ENCODE results near the gene COLEC11.

GRCh38 chr2:3586220-3586619, 8.7 kb upstream of the COLEC11 start:
- TF ChIP-seq ZFP30 (CRISPR knock-in tag; IDR thresholded peaks at IDR 0.05), result no peak
- TF ChIP-seq RARB (CRISPR knock-in tag; IDR thresholded peaks at IDR 0.05), result no peak
- TF ChIP-seq, protein P1, sequence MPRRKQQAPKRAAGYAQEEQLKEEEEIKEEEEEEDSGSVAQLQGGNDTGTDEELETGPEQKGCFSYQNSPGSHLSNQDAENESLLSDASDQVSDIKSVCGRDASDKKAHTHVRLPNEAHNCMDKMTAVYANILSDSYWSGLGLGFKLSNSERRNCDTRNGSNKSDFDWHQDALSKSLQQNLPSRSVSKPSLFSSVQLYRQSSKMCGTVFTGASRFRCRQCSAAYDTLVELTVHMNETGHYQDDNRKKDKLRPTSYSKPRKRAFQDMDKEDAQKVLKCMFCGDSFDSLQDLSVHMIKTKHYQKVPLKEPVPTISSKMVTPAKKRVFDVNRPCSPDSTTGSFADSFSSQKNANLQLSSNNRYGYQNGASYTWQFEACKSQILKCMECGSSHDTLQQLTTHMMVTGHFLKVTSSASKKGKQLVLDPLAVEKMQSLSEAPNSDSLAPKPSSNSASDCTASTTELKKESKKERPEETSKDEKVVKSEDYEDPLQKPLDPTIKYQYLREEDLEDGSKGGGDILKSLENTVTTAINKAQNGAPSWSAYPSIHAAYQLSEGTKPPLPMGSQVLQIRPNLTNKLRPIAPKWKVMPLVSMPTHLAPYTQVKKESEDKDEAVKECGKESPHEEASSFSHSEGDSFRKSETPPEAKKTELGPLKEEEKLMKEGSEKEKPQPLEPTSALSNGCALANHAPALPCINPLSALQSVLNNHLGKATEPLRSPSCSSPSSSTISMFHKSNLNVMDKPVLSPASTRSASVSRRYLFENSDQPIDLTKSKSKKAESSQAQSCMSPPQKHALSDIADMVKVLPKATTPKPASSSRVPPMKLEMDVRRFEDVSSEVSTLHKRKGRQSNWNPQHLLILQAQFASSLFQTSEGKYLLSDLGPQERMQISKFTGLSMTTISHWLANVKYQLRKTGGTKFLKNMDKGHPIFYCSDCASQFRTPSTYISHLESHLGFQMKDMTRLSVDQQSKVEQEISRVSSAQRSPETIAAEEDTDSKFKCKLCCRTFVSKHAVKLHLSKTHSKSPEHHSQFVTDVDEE (CRISPR knock-in tag; IDR thresholded peaks at IDR 0.05), result no peak
- no peak for TF ChIP-seq ZFP3 (CRISPR knock-in tag; IDR thresholded peaks at IDR 0.05)
- TF ChIP-seq PATZ1 (CRISPR knock-in tag; IDR thresholded peaks at IDR 0.05; ENCODE audit: borderline replicate concordance), result no peak
